NCI-H460 (cell line): ENCODE data around the gene VMO1. TPM values are rescaled to one million over a fixed set of nuclear protein-coding genes. Genes with fewer than 3 reads are reported as not detected.

ENCODE experiments used
- total RNA-seq: library from RNA; depleted of rRNA; stranded (reverse); fragments of >200 nt; shearing (Covaris generic); gene quantifications from 2 replicates; pipeline ENCODE4 v1.2.3, GENCODE V29; 2014; rRNA removed

The VMO1 gene
- total RNA-seq, 1 experiment from 2014 or later: not detected

Other genes starting within 250 kb of the VMO1 start
- gene MYBBP1A, start 231.0 kb downstream of the VMO1 start, total RNA-seq: 71.3 and 75.6 TPM in 2 replicates
- gene GGT6, start 225.8 kb downstream of the VMO1 start, total RNA-seq: not detected in 2 replicates
- gene SMTNL2, start 201.8 kb downstream of the VMO1 start, total RNA-seq: 0.12 and 0.17 TPM in 2 replicates
- 2.1 and 2.3 TPM in 2 replicates for gene ALOX15, start 144.7 kb downstream of the VMO1 start, total RNA-seq
- gene PELP1, start 82.2 kb downstream of the VMO1 start, total RNA-seq: 58.2 and 61.8 TPM in 2 replicates
- gene ARRB2, start 75.7 kb downstream of the VMO1 start, total RNA-seq: 28.8 and 32.9 TPM in 2 replicates
- 21.8 and 24.3 TPM in 2 replicates for gene MED11, start 54.9 kb downstream of the VMO1 start, total RNA-seq
- 0.22 and 0.23 TPM in 2 replicates for gene ZMYND15, start 46.5 kb downstream of the VMO1 start, total RNA-seq
- 16.2 and 18.0 TPM in 2 replicates for gene CXCL16, start 46.4 kb downstream of the VMO1 start, total RNA-seq
- gene TM4SF5, start 14.5 kb downstream of the VMO1 start, total RNA-seq: not detected in 2 replicates
- not detected in 2 replicates for gene GLTPD2, start 2.6 kb upstream of the VMO1 start, total RNA-seq
- gene PSMB6, start 9.8 kb upstream of the VMO1 start, total RNA-seq: 141 and 171 TPM in 2 replicates
- 9.7 and 14.8 TPM in 2 replicates for gene PLD2, start 20.8 kb upstream of the VMO1 start, total RNA-seq
- 19.4 and 19.8 TPM in 2 replicates for gene MINK1, start 47.0 kb upstream of the VMO1 start, total RNA-seq
- gene C17orf107, start 113.2 kb upstream of the VMO1 start, total RNA-seq: 0.59 and 0.63 TPM in 2 replicates
- gene CHRNE, start 116.7 kb upstream of the VMO1 start, total RNA-seq: not detected in 2 replicates
- not detected in 2 replicates for gene GP1BA, start 145.9 kb upstream of the VMO1 start, total RNA-seq
- gene SLC25A11, start 153.7 kb upstream of the VMO1 start, total RNA-seq: 53.4 and 54.3 TPM in 2 replicates
- 59.5 and 62.7 TPM in 2 replicates for gene RNF167, start 153.9 kb upstream of the VMO1 start, total RNA-seq
- gene PFN1, start 162.2 kb upstream of the VMO1 start, total RNA-seq: 960 and 1,088 TPM in 2 replicates
- gene ENO3, start 164.8 kb upstream of the VMO1 start, total RNA-seq: 5.4 and 7.5 TPM in 2 replicates
- gene SPAG7, start 181.5 kb upstream of the VMO1 start, total RNA-seq: 56.0 and 57.1 TPM in 2 replicates
- gene CAMTA2, start 201.3 kb upstream of the VMO1 start, total RNA-seq: 54.5 and 59.9 TPM in 2 replicates
- gene INCA1, start 211.2 kb upstream of the VMO1 start, total RNA-seq: not detected in 2 replicates
- 50.3 and 52.6 TPM in 2 replicates for gene KIF1C, start 211.6 kb upstream of the VMO1 start, total RNA-seq
- gene SLC52A1, start 249.1 kb upstream of the VMO1 start, total RNA-seq: 0.12 and 0.35 TPM in 2 replicates